ENCODE data around the gene CCIN.
"Not testable (repeated sequence)": the region's sequence is repeated elsewhere in the genome, so short reads cannot be mapped to it uniquely, and the experiment has no call there.

The CCIN gene

GRCh38 chr9:36158917-36159316 lies 10.3 kb upstream of the CCIN start:
- H3K9me3 ChIP-seq (ENCODE audit: control insufficient read depth, low read length): no peaks in the 10 kb centered on the region
- WGBS, 2 experiments: 94% methylated on average over 7 of the region's 7 CpGs
- H3K27me3 ChIP-seq (ENCODE audit: control insufficient read depth, insufficient read depth, low read length, poor library complexity, severe bottlenecking): no peaks in the 10 kb centered on the region
- no peak overlapping the region for H3K27ac ChIP-seq (ENCODE audit: insufficient read depth, low read depth, low read length, poor library complexity, severe bottlenecking)
- no peak overlapping the region for H3K4me3 ChIP-seq (ENCODE audit: insufficient read depth, low read depth, low read length)
- H3K4me1 ChIP-seq (ENCODE audit: control insufficient read depth, insufficient read depth, low read length): peaks cover 18% of the 10 kb centered on the region
- peaks cover 8% of the 10 kb centered on the region for H3K36me3 ChIP-seq (ENCODE audit: control insufficient read depth, insufficient read depth, low read length)

- not testable (repeated sequence) for H3K4me3 ChIP-seq (ENCODE audit: insufficient read depth, low read depth, low read length); H3K9me3 ChIP-seq (ENCODE audit: control insufficient read depth, low read length); H3K36me3 ChIP-seq (ENCODE audit: control insufficient read depth, insufficient read depth, low read length); H3K27me3 ChIP-seq (ENCODE audit: control insufficient read depth, insufficient read depth, low read length, poor library complexity, severe bottlenecking); H3K27ac ChIP-seq (ENCODE audit: insufficient read depth, low read depth, low read length, poor library complexity, severe bottlenecking)
- H3K4me1 ChIP-seq (ENCODE audit: control insufficient read depth, insufficient read depth, low read length): peaks cover 18% of the 10 kb centered on the region
- WGBS, 2 experiments: 96 to 97% methylated on average over 4 of the region's 4 CpGs
Measured at GRCh38 chr9:36159509-36159908, 9.7 kb upstream of the CCIN start.

- H3K27me3 ChIP-seq (ENCODE audit: control insufficient read depth, insufficient read depth, low read length, poor library complexity, severe bottlenecking); H3K9me3 ChIP-seq (ENCODE audit: control insufficient read depth, low read length); H3K4me3 ChIP-seq (ENCODE audit: insufficient read depth, low read depth, low read length); H3K27ac ChIP-seq (ENCODE audit: insufficient read depth, low read depth, low read length, poor library complexity, severe bottlenecking); H3K36me3 ChIP-seq (ENCODE audit: control insufficient read depth, insufficient read depth, low read length): not testable (repeated sequence)
- peaks cover 14% of the 10 kb centered on the region for H3K4me1 ChIP-seq (ENCODE audit: control insufficient read depth, insufficient read depth, low read length)
- 84 to 85% methylated on average over 11 of the region's 11 CpGs for WGBS, 2 experiments
Measured at GRCh38 chr9:36160126-36160525, 9.1 kb upstream of the CCIN start.

- H3K4me1 ChIP-seq (ENCODE audit: control insufficient read depth, insufficient read depth, low read length): peaks cover 14% of the 10 kb centered on the region
- H3K4me3 ChIP-seq (ENCODE audit: insufficient read depth, low read depth, low read length): no peak overlapping the region
- no peak overlapping the region for H3K27ac ChIP-seq (ENCODE audit: insufficient read depth, low read depth, low read length, poor library complexity, severe bottlenecking)
- H3K9me3 ChIP-seq (ENCODE audit: control insufficient read depth, low read length): no peaks in the 10 kb centered on the region
- no peaks in the 10 kb centered on the region for H3K27me3 ChIP-seq (ENCODE audit: control insufficient read depth, insufficient read depth, low read length, poor library complexity, severe bottlenecking)
- peaks cover 6% of the 10 kb centered on the region for H3K36me3 ChIP-seq (ENCODE audit: control insufficient read depth, insufficient read depth, low read length)
- 93 to 97% methylated on average over 2 of the region's 2 CpGs for WGBS, 2 experiments
Measured at GRCh38 chr9:36161187-36161586, 8.0 kb upstream of the CCIN start.

GRCh38 chr9:36162211-36162738 lies 6.9 kb upstream of the CCIN start:
- Histone ChIP-seq H3K4me1 (ENCODE audit: control insufficient read depth, insufficient read depth, low read length) (peaks cover 14% of the 10 kb centered on the region), H3K9me3 (ENCODE audit: control insufficient read depth, low read length) (no peaks in the 10 kb centered on the region), H3K27ac (ENCODE audit: insufficient read depth, low read depth, low read length, poor library complexity, severe bottlenecking) (peak overlapping the region; percentile 93), H3K36me3 (ENCODE audit: control insufficient read depth, insufficient read depth, low read length) (no peaks in the 10 kb centered on the region), H3K4me3 (ENCODE audit: insufficient read depth, low read depth, low read length) (no peak overlapping the region), H3K27me3 (ENCODE audit: control insufficient read depth, insufficient read depth, low read length, poor library complexity, severe bottlenecking) (no peaks in the 10 kb centered on the region)
- WGBS, 2 experiments: 80 to 84% methylated on average over 17 of the region's 17 CpGs

GRCh38 chr9:36163049-36163785 lies 6.0 kb upstream of the CCIN start:
- no peaks in the 10 kb centered on the region for H3K27me3 ChIP-seq (ENCODE audit: control insufficient read depth, insufficient read depth, low read length, poor library complexity, severe bottlenecking)
- H3K4me3 ChIP-seq (ENCODE audit: insufficient read depth, low read depth, low read length): no peak overlapping the region
- no peaks in the 10 kb centered on the region for H3K9me3 ChIP-seq (ENCODE audit: control insufficient read depth, low read length)
- H3K27ac ChIP-seq (ENCODE audit: insufficient read depth, low read depth, low read length, poor library complexity, severe bottlenecking): peak overlapping the region; percentile 93
- WGBS, 2 experiments: 9 to 14% methylated on average over 8 to 9 of the region's 9 CpGs
- peaks cover 14% of the 10 kb centered on the region for H3K4me1 ChIP-seq (ENCODE audit: control insufficient read depth, insufficient read depth, low read length)
- no peaks in the 10 kb centered on the region for H3K36me3 ChIP-seq (ENCODE audit: control insufficient read depth, insufficient read depth, low read length)

GRCh38 chr9:36163786-36164170 lies 5.4 kb upstream of the CCIN start:
- Histone ChIP-seq H3K4me1 (ENCODE audit: control insufficient read depth, insufficient read depth, low read length) (peaks cover 14% of the 10 kb centered on the region), H3K9me3 (ENCODE audit: control insufficient read depth, low read length) (no peaks in the 10 kb centered on the region), H3K36me3 (ENCODE audit: control insufficient read depth, insufficient read depth, low read length) (no peaks in the 10 kb centered on the region), H3K4me3 (ENCODE audit: insufficient read depth, low read depth, low read length) (no peak overlapping the region), H3K27ac (ENCODE audit: insufficient read depth, low read depth, low read length, poor library complexity, severe bottlenecking) (peak overlapping the region; percentile 93), H3K27me3 (ENCODE audit: control insufficient read depth, insufficient read depth, low read length, poor library complexity, severe bottlenecking) (no peaks in the 10 kb centered on the region)
- WGBS, 2 experiments: 75 to 81% methylated on average over 4 of the region's 4 CpGs

- no peak overlapping the region for H3K27ac ChIP-seq (ENCODE audit: insufficient read depth, low read depth, low read length, poor library complexity, severe bottlenecking)
- WGBS, 2 experiments: 86 to 87% methylated on average over 6 of the region's 6 CpGs
- no peaks in the 10 kb centered on the region for H3K27me3 ChIP-seq (ENCODE audit: control insufficient read depth, insufficient read depth, low read length, poor library complexity, severe bottlenecking)
- H3K4me1 ChIP-seq (ENCODE audit: control insufficient read depth, insufficient read depth, low read length): peaks cover 14% of the 10 kb centered on the region
- no peak overlapping the region for H3K4me3 ChIP-seq (ENCODE audit: insufficient read depth, low read depth, low read length)
- no peaks in the 10 kb centered on the region for H3K36me3 ChIP-seq (ENCODE audit: control insufficient read depth, insufficient read depth, low read length)
- H3K9me3 ChIP-seq (ENCODE audit: control insufficient read depth, low read length): no peaks in the 10 kb centered on the region
Measured at GRCh38 chr9:36164372-36164771, 4.8 kb upstream of the CCIN start.

GRCh38 chr9:36164989-36165388 lies 4.2 kb upstream of the CCIN start:
- H3K4me3 ChIP-seq (ENCODE audit: insufficient read depth, low read depth, low read length): no peak overlapping the region
- no peaks in the 10 kb centered on the region for H3K9me3 ChIP-seq (ENCODE audit: control insufficient read depth, low read length)
- WGBS, 2 experiments: 67 to 69% methylated on average over 3 of the region's 3 CpGs
- no peaks in the 10 kb centered on the region for H3K27me3 ChIP-seq (ENCODE audit: control insufficient read depth, insufficient read depth, low read length, poor library complexity, severe bottlenecking)
- peaks cover 14% of the 10 kb centered on the region for H3K4me1 ChIP-seq (ENCODE audit: control insufficient read depth, insufficient read depth, low read length)
- H3K36me3 ChIP-seq (ENCODE audit: control insufficient read depth, insufficient read depth, low read length): no peaks in the 10 kb centered on the region
- no peak overlapping the region for H3K27ac ChIP-seq (ENCODE audit: insufficient read depth, low read depth, low read length, poor library complexity, severe bottlenecking)

GRCh38 chr9:36165826-36166167 lies 3.4 kb upstream of the CCIN start:
- 81 to 85% methylated on average over 11 of the region's 12 CpGs for WGBS, 2 experiments
- Histone ChIP-seq H3K27ac (ENCODE audit: insufficient read depth, low read depth, low read length, poor library complexity, severe bottlenecking) (no peak overlapping the region), H3K9me3 (ENCODE audit: control insufficient read depth, low read length) (no peaks in the 10 kb centered on the region), H3K4me1 (ENCODE audit: control insufficient read depth, insufficient read depth, low read length) (peaks cover 14% of the 10 kb centered on the region), H3K27me3 (ENCODE audit: control insufficient read depth, insufficient read depth, low read length, poor library complexity, severe bottlenecking) (no peaks in the 10 kb centered on the region), H3K36me3 (ENCODE audit: control insufficient read depth, insufficient read depth, low read length) (no peaks in the 10 kb centered on the region), H3K4me3 (ENCODE audit: insufficient read depth, low read depth, low read length) (no peak overlapping the region)

All from ectodermal cell (in vitro differentiated cells).